ENCODE measurements around the gene CCDC91. TPM values are rescaled to one million over a fixed set of nuclear protein-coding genes. Genes with fewer than 3 reads are reported as not detected.

CCDC91 gene
- total and polyA plus RNA-seq, 2 donors from 2014 or later, result 17.5 to 35.7 TPM

- FAIRE-seq (no peak), DNase-seq (no peak)
- H3K27me3 ChIP-seq (ENCODE audit: control insufficient read depth, insufficient read depth, low read length), result no peaks in the 10 kb centered on the region
- H3K9ac ChIP-seq (ENCODE audit: low read length in 3 of 3), result no peak overlapping the region
- H3K9me3 ChIP-seq (ENCODE audit: control insufficient read depth in 2 of 3, insufficient read depth in 1 of 3, low read length in 3 of 3), result peaks cover 0 to 12% (median 9%) of the 10 kb centered on the region in 3 donors
- H3K27ac ChIP-seq (ENCODE audit: low read depth in 2 of 2, low read length in 2 of 2), result no peak overlapping the region
- H3K36me3 ChIP-seq (ENCODE audit: control insufficient read depth in 2 of 3, insufficient read depth in 3 of 3, low read length in 3 of 3), result no peaks in the 10 kb centered on the region
- H3K4me1 ChIP-seq (ENCODE audit: control insufficient read depth in 2 of 3, insufficient read depth in 2 of 3, low read depth in 1 of 3, low read length in 3 of 3), result no peaks in the 10 kb centered on the region
- H3K4me3 ChIP-seq (ENCODE audit: low read length in 3 of 3), result no peak overlapping the region
- TF ChIP-seq CTCF (IDR thresholded peaks at IDR 0.05; ENCODE audit: borderline replicate concordance, extremely low read depth, insufficient read depth), result no peak
- intact Hi-C loops (cut with DNase I), result no loop called here
Observed at GRCh38 chr12:28290262-28290661, 100.0 kb downstream of the CCDC91 start.

GRCh38 chr12:28292699-28293098 lies 102.4 kb downstream of the CCDC91 start:
- no peaks in the 10 kb centered on the region for H3K27me3 ChIP-seq (ENCODE audit: control insufficient read depth, insufficient read depth, low read length)
- TF ChIP-seq CTCF (IDR thresholded peaks at IDR 0.05; ENCODE audit: borderline replicate concordance, extremely low read depth, insufficient read depth), result no peak
- peaks cover 0 to 12% (median 9%) of the 10 kb centered on the region in 3 donors for H3K9me3 ChIP-seq (ENCODE audit: control insufficient read depth in 2 of 3, insufficient read depth in 1 of 3, low read length in 3 of 3)
- H3K36me3 ChIP-seq (ENCODE audit: control insufficient read depth in 2 of 3, insufficient read depth in 3 of 3, low read length in 3 of 3), result no peaks in the 10 kb centered on the region
- intact Hi-C loops (cut with DNase I), result no loop called here
- FAIRE-seq (no peak), DNase-seq (no peak)
- no peak overlapping the region for H3K27ac ChIP-seq (ENCODE audit: low read depth in 2 of 2, low read length in 2 of 2)
- no peak overlapping the region for H3K9ac ChIP-seq (ENCODE audit: low read length in 3 of 3)
- no peak overlapping the region for H3K4me3 ChIP-seq (ENCODE audit: low read length in 3 of 3)
- no peaks in the 10 kb centered on the region for H3K4me1 ChIP-seq (ENCODE audit: control insufficient read depth in 2 of 3, insufficient read depth in 2 of 3, low read depth in 1 of 3, low read length in 3 of 3)

GRCh38 chr12:28294300-28294699 lies 104.0 kb downstream of the CCDC91 start:
- no peaks in the 10 kb centered on the region for H3K27me3 ChIP-seq (ENCODE audit: control insufficient read depth, insufficient read depth, low read length)
- DNase-seq (no peak), FAIRE-seq (no peak)
- H3K9ac ChIP-seq (ENCODE audit: low read length in 3 of 3), result no peak overlapping the region
- H3K9me3 ChIP-seq (ENCODE audit: control insufficient read depth in 2 of 3, insufficient read depth in 1 of 3, low read length in 3 of 3), result peaks cover 0 to 9% (median 8%) of the 10 kb centered on the region in 3 donors
- no peak overlapping the region for H3K27ac ChIP-seq (ENCODE audit: low read depth in 2 of 2, low read length in 2 of 2)
- TF ChIP-seq CTCF (IDR thresholded peaks at IDR 0.05; ENCODE audit: borderline replicate concordance, extremely low read depth, insufficient read depth), result no peak
- H3K4me1 ChIP-seq (ENCODE audit: control insufficient read depth in 2 of 3, insufficient read depth in 2 of 3, low read depth in 1 of 3, low read length in 3 of 3), result no peaks in the 10 kb centered on the region
- intact Hi-C loops (cut with DNase I), result no loop called here
- no peak overlapping the region for H3K4me3 ChIP-seq (ENCODE audit: low read length in 3 of 3)
- no peaks in the 10 kb centered on the region for H3K36me3 ChIP-seq (ENCODE audit: control insufficient read depth in 2 of 3, insufficient read depth in 3 of 3, low read length in 3 of 3)

GRCh38 chr12:28296287-28296686 lies 106.0 kb downstream of the CCDC91 start:
- Histone ChIP-seq H3K4me1 (ENCODE audit: control insufficient read depth in 2 of 3, insufficient read depth in 2 of 3, low read depth in 1 of 3, low read length in 3 of 3) (no peaks in the 10 kb centered on the region), H3K36me3 (ENCODE audit: control insufficient read depth in 2 of 3, insufficient read depth in 3 of 3, low read length in 3 of 3) (no peaks in the 10 kb centered on the region), H3K27ac (ENCODE audit: low read depth in 2 of 2, low read length in 2 of 2) (no peak overlapping the region), H3K4me3 (ENCODE audit: low read length in 3 of 3) (no peak overlapping the region), H3K9ac (ENCODE audit: low read length in 3 of 3) (no peak overlapping the region), H3K27me3 (ENCODE audit: control insufficient read depth, insufficient read depth, low read length) (no peaks in the 10 kb centered on the region), H3K9me3 (ENCODE audit: control insufficient read depth in 2 of 3, insufficient read depth in 1 of 3, low read length in 3 of 3) (peaks cover 0 to 3% (median 0%) of the 10 kb centered on the region in 3 donors)
- FAIRE-seq, result no peak
- no peak for TF ChIP-seq CTCF (IDR thresholded peaks at IDR 0.05; ENCODE audit: borderline replicate concordance, extremely low read depth, insufficient read depth)
- intact Hi-C loops (cut with DNase I), result no loop called here
- no peak for DNase-seq

Measured in kidney (tissue), 14 donors.